ENCODE data around the gene C4orf17. TPM values are rescaled to one million over a fixed set of nuclear protein-coding genes. Genes with fewer than 3 reads are reported as not detected.

The C4orf17 gene
- total and polyA plus RNA-seq, 12 donors, result not detected

GRCh38 chr4:99586322-99586721 is 75.5 kb downstream of the C4orf17 start:
- Histone ChIP-seq H3K4me1 (replicated peaks in 1 of 2) (no peaks in the 10 kb centered on the region), H3K9me3 (replicated peaks in 1 of 3) (no peaks in the 10 kb centered on the region), H3K36me3 (replicated peaks in 1 of 2) (no peaks in the 10 kb centered on the region), H3K27me3 (no peaks in the 10 kb centered on the region), H3K27ac (no peak overlapping the region), H3K4me3 (no peak overlapping the region)
- DNase-seq, result no peak
- TF ChIP-seq CTCF (IDR thresholded peaks at IDR 0.05) (no peak), POLR2A (IDR thresholded peaks at IDR 0.05) (no peak)
- intact Hi-C loops (cut with DNase I), result no loop called here
- WGBS, 4 donors, result 53 to 68% (median 58%) methylated on average over 2 of the region's 2 CpGs

DNA sequence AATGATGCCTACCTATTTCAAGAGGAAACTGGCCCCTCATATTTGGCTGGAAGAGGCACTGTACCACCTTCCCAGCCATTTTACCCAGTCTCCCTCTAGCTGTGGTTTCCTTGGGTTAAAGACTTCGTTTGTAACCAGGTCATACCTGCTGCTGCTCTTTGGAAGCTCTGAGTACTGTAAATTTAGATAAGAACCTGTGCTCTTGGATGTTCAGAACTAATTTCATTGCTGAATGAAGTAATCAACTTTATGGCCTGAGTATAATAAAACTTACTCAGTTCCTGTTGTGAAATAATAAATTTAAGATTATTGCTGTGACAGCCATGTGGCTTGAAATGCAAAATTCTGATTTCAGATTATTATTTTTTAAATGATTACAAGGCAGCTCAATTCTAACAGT is 76.0 kb downstream of the C4orf17 start:
- no peak for TF ChIP-seq CTCF (IDR thresholded peaks at IDR 0.05)
- TF ChIP-seq POLR2A (IDR thresholded peaks at IDR 0.05), result no peak
- H3K27ac ChIP-seq, result no peak overlapping the region
- intact Hi-C loops (cut with DNase I), result no loop called here
- 16 to 53% (median 41%) methylated on average over 1 of the region's 1 CpG for WGBS, 4 donors
- H3K9me3 ChIP-seq (replicated peaks in 1 of 3), result no peaks in the 10 kb centered on the region
- DNase-seq, result no peak
- no peak overlapping the region for H3K4me3 ChIP-seq
- no peaks in the 10 kb centered on the region for H3K36me3 ChIP-seq (replicated peaks in 1 of 2)
- no peaks in the 10 kb centered on the region for H3K27me3 ChIP-seq
- H3K4me1 ChIP-seq (replicated peaks in 1 of 2), result no peaks in the 10 kb centered on the region

GRCh38 chr4:99587309-99587708 is 76.5 kb downstream of the C4orf17 start:
- Histone ChIP-seq H3K4me1 (replicated peaks in 1 of 2) (no peaks in the 10 kb centered on the region), H3K4me3 (no peak overlapping the region), H3K36me3 (replicated peaks in 1 of 2) (no peaks in the 10 kb centered on the region), H3K27ac (no peak overlapping the region), H3K9me3 (replicated peaks in 1 of 3) (no peaks in the 10 kb centered on the region), H3K27me3 (no peaks in the 10 kb centered on the region)
- TF ChIP-seq CTCF (IDR thresholded peaks at IDR 0.05), result no peak
- no peak for TF ChIP-seq POLR2A (IDR thresholded peaks at IDR 0.05)
- intact Hi-C loops (cut with DNase I), result no loop called here
- DNase-seq, result no peak

GRCh38 chr4:99587803-99588202 is 77.0 kb downstream of the C4orf17 start:
- H3K36me3 ChIP-seq (replicated peaks in 1 of 2), result no peaks in the 10 kb centered on the region
- no peaks in the 10 kb centered on the region for H3K27me3 ChIP-seq
- DNase-seq, result no peak
- no peak overlapping the region for H3K27ac ChIP-seq
- TF ChIP-seq CTCF (IDR thresholded peaks at IDR 0.05) (no peak), POLR2A (IDR thresholded peaks at IDR 0.05) (no peak)
- no peaks in the 10 kb centered on the region for H3K9me3 ChIP-seq (replicated peaks in 1 of 3)
- no peak overlapping the region for H3K4me3 ChIP-seq
- intact Hi-C loops (cut with DNase I), result no loop called here
- H3K4me1 ChIP-seq (replicated peaks in 1 of 2), result no peaks in the 10 kb centered on the region
- 60 to 72% (median 64%) methylated on average over 1 of the region's 1 CpG for WGBS, 4 donors
